Keratinocyte (primary cell): ENCODE measurements around the gene OSBPL1A. TPM values are rescaled to one million over a fixed set of nuclear protein-coding genes. Genes with fewer than 3 reads are reported as not detected.

ENCODE experiments used
- DNase-seq: peaks from one replicate; pipeline ENCODE4 v3.0.0-alpha.2; 2011; ENCODE audit warnings: low read depth, missing footprints, low spot score
- FAIRE-seq: peaks from 2 replicates; lab custom pipeline; 2011; peaks lifted over from hg19 to GRCh38; lab: Jason Lieb, UNC
- H2AFZ ChIP-seq: 2 replicates; pipeline ENCODE4 v1.6.0; 2012; ENCODE audit warnings: low read length, control low read depth, inconsistent platforms; ENCODE audit not compliant: control insufficient read depth
- H3K27ac ChIP-seq: 2 replicates; pipeline ENCODE4 v1.5.1; 2011; ENCODE audit warnings: low read length; ENCODE audit not compliant: control insufficient read depth, insufficient read depth
- H3K27me3 ChIP-seq: 3 replicates; pipeline ENCODE4 v1.6.0; 2011; ENCODE audit warnings: low read length; ENCODE audit not compliant: control insufficient read depth, insufficient read depth; ENCODE audit errors: extremely low read depth
- H3K36me3 ChIP-seq, 2 experiments: 2 replicates in 1 of 2; 3 replicates in 1 of 2; pipeline ENCODE4 v1.5.1; 2011; ENCODE audit warnings: low read length in 2 of 2, mild to moderate bottlenecking in 1 of 2; ENCODE audit not compliant: control insufficient read depth in 2 of 2, insufficient read depth in 2 of 2; ENCODE audit errors: extremely low read depth in 1 of 2
- H3K4me1 ChIP-seq: 3 replicates; pipeline ENCODE4 v1.5.1; 2011; ENCODE audit warnings: low read length; ENCODE audit not compliant: control insufficient read depth, insufficient read depth; ENCODE audit errors: extremely low read depth
- H3K4me2 ChIP-seq: 3 replicates; pipeline ENCODE4 v1.6.0; 2011; ENCODE audit warnings: low read depth, low read length; ENCODE audit not compliant: control insufficient read depth, insufficient read depth; ENCODE audit errors: extremely low read depth
- H3K4me3 ChIP-seq, 3 experiments: fragments of 200-600 bp in 1 of 3; sonication (generic) in 1 of 3; 2 replicates in 2 of 3; 3 replicates in 1 of 3; pipeline ENCODE4 v1.5.1; 2011 to 2016; ENCODE audit warnings: low read length in 3 of 3, mild to moderate bottlenecking in 3 of 3, control low read depth in 2 of 3, inconsistent platforms in 1 of 3, low read depth in 1 of 3, mixed read lengths in 1 of 3, mixed run types in 1 of 3, moderate library complexity in 1 of 3; ENCODE audit not compliant: control insufficient read depth in 2 of 3, insufficient read depth in 2 of 3; ENCODE audit errors: extremely low read depth in 1 of 3
- H3K79me2 ChIP-seq: 2 replicates; pipeline ENCODE4 v1.6.0; 2012; ENCODE audit warnings: low read length; ENCODE audit not compliant: control insufficient read depth, insufficient read depth
- H3K9ac ChIP-seq: 3 replicates; pipeline ENCODE4 v1.6.0; 2011; ENCODE audit warnings: low read length; ENCODE audit not compliant: control insufficient read depth, insufficient read depth; ENCODE audit errors: extremely low read depth
- H3K9me1 ChIP-seq: 3 replicates; pipeline ENCODE4 v1.6.0; 2011; ENCODE audit warnings: low read length; ENCODE audit not compliant: control insufficient read depth, insufficient read depth; ENCODE audit errors: extremely low read depth
- H3K9me3 ChIP-seq: 2 replicates; pipeline ENCODE4 v1.5.1; 2012; ENCODE audit warnings: low read depth, low read length; ENCODE audit not compliant: control insufficient read depth
- H4K20me1 ChIP-seq: 3 replicates; pipeline ENCODE4 v1.6.0; 2011; ENCODE audit warnings: low read length; ENCODE audit not compliant: control insufficient read depth, insufficient read depth; ENCODE audit errors: extremely low read depth
- EZH2 ChIP-seq: IDR thresholded peaks from one replicate; pipeline ENCODE4 v1.6.1; 2012; ENCODE audit warnings: inconsistent platforms, mild to moderate bottlenecking, low read length, moderate library complexity
- dilution Hi-C: fragments of 300-500 bp; cut with MboI; formaldehyde crosslinking; loops from one replicate; pipeline ENCODE4 v1.7.0; 2020; ENCODE audit warnings: low sequenced_read_pairs; ENCODE audit not compliant: extremely low pct_ligation_motif_present
- polyA plus RNA-seq, 5 experiments: library from polyadenylated mRNA; depleted of rRNA in 3 of 5; stranded (reverse) in 3 of 5; stranded (forward) in 1 of 5; unstranded in 1 of 5; fragments of >200 nt; gene quantifications; 1 replicate in 1 of 5; 2 replicates in 3 of 5; 3 replicates in 1 of 5; pipeline versions ENCODE4 v1.2.1 to v1.2.3, GENCODE V29; 2011 to 2012; ENCODE audit warnings: missing spikeins in 2 of 5, low read depth in 1 of 5, low replicate concordance in 1 of 5
- TF ChIP-seq, protein P1 (sequence below), 3 experiments: IDR thresholded peaks in 1 of 3; conservative IDR thresholded peaks in 1 of 3; optimal IDR thresholded peaks in 1 of 3; 2 replicates in 2 of 3; 3 replicates in 1 of 3; pipeline versions ENCODE3 to v1.5.1; 2011; ENCODE audit warnings: low read length in 3 of 3, mild to moderate bottlenecking in 3 of 3, moderate library complexity in 2 of 3, control low read depth in 1 of 3, inconsistent platforms in 1 of 3; ENCODE audit not compliant: insufficient read depth in 2 of 3; ENCODE audit errors: extremely low read depth in 1 of 3

OSBPL1A gene
- polyA plus RNA-seq, 1 donor (not counting 4 experiments of a cell fraction or from before 2014, with no cell fraction given): 17.7 TPM

DNA sequence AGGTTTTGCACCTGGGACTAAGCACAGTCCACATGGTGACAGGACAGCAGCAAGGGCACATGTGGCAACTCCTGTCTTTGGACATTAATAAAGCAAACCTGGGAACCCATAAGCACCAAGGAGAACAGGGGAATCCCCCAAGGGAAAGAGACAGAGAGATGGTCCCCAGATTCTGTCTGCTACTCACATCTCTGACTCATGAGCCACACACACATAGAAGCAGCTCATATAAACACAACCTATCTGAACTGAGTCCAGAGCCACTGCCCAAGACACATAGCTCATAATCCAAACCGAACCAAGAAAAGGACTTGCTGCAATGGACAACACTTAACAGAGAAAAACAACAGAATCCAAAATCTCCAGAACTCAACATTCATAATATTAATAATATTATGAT lies 82.5 kb downstream of the OSBPL1A start:
- Histone ChIP-seq H3K9me1 (no peaks in the 10 kb centered on the region), H3K27ac (no peak overlapping the region), H3K4me2 (no peak overlapping the region), H3K27me3 (no peaks in the 10 kb centered on the region), H2AFZ (no peak overlapping the region), H4K20me1 (no peaks in the 10 kb centered on the region), H3K36me3 (no peaks in the 10 kb centered on the region), H3K9me3 (no peaks in the 10 kb centered on the region), H3K9ac (no peak overlapping the region), H3K79me2 (no peaks in the 10 kb centered on the region), H3K4me3 (no peak overlapping the region), H3K4me1 (no peaks in the 10 kb centered on the region)
- TF ChIP-seq, protein P1, sequence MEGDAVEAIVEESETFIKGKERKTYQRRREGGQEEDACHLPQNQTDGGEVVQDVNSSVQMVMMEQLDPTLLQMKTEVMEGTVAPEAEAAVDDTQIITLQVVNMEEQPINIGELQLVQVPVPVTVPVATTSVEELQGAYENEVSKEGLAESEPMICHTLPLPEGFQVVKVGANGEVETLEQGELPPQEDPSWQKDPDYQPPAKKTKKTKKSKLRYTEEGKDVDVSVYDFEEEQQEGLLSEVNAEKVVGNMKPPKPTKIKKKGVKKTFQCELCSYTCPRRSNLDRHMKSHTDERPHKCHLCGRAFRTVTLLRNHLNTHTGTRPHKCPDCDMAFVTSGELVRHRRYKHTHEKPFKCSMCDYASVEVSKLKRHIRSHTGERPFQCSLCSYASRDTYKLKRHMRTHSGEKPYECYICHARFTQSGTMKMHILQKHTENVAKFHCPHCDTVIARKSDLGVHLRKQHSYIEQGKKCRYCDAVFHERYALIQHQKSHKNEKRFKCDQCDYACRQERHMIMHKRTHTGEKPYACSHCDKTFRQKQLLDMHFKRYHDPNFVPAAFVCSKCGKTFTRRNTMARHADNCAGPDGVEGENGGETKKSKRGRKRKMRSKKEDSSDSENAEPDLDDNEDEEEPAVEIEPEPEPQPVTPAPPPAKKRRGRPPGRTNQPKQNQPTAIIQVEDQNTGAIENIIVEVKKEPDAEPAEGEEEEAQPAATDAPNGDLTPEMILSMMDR (optimal IDR thresholded peaks at IDR 0.05 in 1 of 3, IDR thresholded peaks at IDR 0.05 in 1 of 3, conservative IDR thresholded peaks at IDR 0.05 in 1 of 3; ENCODE audit: extremely low read depth in 1 of 3, insufficient read depth in 2 of 3, low read length in 3 of 3): no peak
- no peak for TF ChIP-seq EZH2
- DNase-seq (no peak), FAIRE-seq (no peak)
- dilution Hi-C loops: no loop called here

DNA sequence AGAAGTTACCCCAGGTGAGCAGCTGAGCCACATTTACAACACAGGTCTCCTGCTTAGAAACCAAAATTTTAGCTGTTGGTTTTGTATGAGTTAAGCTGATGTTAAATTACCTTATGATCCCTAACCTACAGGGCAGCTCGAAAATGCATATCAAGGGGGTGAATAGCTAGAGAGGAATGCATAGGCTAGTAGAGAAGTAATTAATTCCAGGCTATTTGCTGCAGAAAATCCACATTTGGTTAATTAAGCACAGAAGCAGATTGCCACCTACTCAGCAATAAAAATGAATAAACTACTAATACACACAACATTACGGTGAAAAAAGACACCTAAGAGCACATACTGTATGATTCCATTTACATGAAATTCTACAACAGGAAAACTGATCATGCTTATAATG lies 91.4 kb downstream of the OSBPL1A start:
- Histone ChIP-seq H2AFZ (no peak overlapping the region), H3K9ac (no peak overlapping the region), H3K79me2 (no peaks in the 10 kb centered on the region), H3K4me3 (no peak overlapping the region), H3K9me3 (no peaks in the 10 kb centered on the region), H3K27me3 (no peaks in the 10 kb centered on the region), H4K20me1 (no peaks in the 10 kb centered on the region), H3K27ac (no peak overlapping the region), H3K36me3 (no peaks in the 10 kb centered on the region), H3K9me1 (no peaks in the 10 kb centered on the region), H3K4me2 (no peak overlapping the region), H3K4me1 (no peaks in the 10 kb centered on the region)
- DNase-seq: no peak
- no peak for FAIRE-seq
- dilution Hi-C loops: no loop called here
- TF ChIP-seq, protein P1 (optimal IDR thresholded peaks at IDR 0.05 in 1 of 3, IDR thresholded peaks at IDR 0.05 in 1 of 3, conservative IDR thresholded peaks at IDR 0.05 in 1 of 3; ENCODE audit: extremely low read depth in 1 of 3, insufficient read depth in 2 of 3, low read length in 3 of 3): no peak
- no peak for TF ChIP-seq EZH2
